Peyer's patch (tissue), 4 donors: ENCODE results near the gene PAGR1.

Experiments
- POLR2A ChIP-seq, 2 donors: fragments of 450-650 bp; IDR thresholded peaks; one replicate each; pipeline ENCODE4 v1.5.1; 2017; ENCODE audit warnings: antibody characterized with exemption in 2 of 2, mild to moderate bottlenecking in 2 of 2, moderate library complexity in 2 of 2
- TF ChIP-seq, protein P1 (sequence below), 6 experiments: fragments of 450-650 bp in 4 of 6; fragments of 200-600 bp in 2 of 6; sonication (generic) in 1 of 6; IDR thresholded peaks; one replicate each; pipeline ENCODE4 v1.5.1; 2017 to 2019; ENCODE audit warnings: antibody characterized with exemption in 6 of 6, mild to moderate bottlenecking in 3 of 6, moderate library complexity in 1 of 6

DNA sequence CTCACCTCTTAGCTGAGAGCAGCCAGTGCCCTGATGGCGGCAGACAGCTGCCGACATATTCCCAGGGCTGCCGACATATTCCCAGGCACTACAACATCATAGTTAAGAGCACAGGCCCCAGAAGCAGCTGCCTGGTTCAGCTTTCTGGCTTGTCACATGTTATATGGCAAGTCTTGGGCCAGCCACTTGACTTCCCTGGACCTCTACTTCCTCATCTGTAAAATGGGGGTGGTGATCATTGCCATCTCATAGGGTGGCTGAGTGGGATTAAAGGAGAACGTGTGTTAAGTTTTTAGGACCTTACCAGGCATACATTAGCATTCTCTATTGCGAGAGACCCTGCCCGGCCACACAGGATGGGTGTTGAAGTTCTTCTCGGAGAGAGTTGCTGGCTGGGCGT, 28.0 kb downstream of the PAGR1 start:
- TF ChIP-seq, protein P1, sequence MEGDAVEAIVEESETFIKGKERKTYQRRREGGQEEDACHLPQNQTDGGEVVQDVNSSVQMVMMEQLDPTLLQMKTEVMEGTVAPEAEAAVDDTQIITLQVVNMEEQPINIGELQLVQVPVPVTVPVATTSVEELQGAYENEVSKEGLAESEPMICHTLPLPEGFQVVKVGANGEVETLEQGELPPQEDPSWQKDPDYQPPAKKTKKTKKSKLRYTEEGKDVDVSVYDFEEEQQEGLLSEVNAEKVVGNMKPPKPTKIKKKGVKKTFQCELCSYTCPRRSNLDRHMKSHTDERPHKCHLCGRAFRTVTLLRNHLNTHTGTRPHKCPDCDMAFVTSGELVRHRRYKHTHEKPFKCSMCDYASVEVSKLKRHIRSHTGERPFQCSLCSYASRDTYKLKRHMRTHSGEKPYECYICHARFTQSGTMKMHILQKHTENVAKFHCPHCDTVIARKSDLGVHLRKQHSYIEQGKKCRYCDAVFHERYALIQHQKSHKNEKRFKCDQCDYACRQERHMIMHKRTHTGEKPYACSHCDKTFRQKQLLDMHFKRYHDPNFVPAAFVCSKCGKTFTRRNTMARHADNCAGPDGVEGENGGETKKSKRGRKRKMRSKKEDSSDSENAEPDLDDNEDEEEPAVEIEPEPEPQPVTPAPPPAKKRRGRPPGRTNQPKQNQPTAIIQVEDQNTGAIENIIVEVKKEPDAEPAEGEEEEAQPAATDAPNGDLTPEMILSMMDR (IDR thresholded peaks at IDR 0.05), result no peak
- no peak for TF ChIP-seq POLR2A (IDR thresholded peaks at IDR 0.05)
